ENCODE results near the gene TCP11L1. TPM values are rescaled to one million over a fixed set of nuclear protein-coding genes. Genes with fewer than 3 reads are reported as not detected.

TCP11L1 gene
- total RNA-seq, 4 donors from 2014 or later = 33.5 to 73.6 (median 55.4) TPM

DNA sequence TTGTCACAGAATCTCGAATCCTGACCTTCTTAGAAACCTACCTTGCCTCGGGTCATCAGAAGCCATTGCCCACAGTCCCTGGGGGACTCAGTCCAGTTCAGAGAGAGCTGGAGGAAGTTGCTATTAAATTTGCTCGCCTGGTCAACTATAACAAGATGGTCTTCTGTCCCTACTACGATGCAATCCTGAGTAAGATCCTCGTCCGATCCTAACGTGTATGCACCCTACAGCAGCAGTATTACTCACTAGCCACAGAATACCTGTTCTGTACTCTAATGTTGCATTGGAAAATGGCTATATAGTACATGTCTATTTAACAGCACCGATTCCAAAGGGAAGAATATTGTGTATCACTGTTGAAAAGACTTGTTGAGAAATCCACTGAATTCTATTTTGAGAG is 33.1 kb downstream of the TCP11L1 start:
- Histone ChIP-seq H3K36me3 (peaks cover 0 to 100% of the 10 kb centered on the region in 2 donors), H3K9me3 (no peaks in the 10 kb centered on the region), H3K27me3 (no peaks in the 10 kb centered on the region), H3K4me3 (no peak overlapping the region), H3K4me1 (no peaks in the 10 kb centered on the region), H3K27ac (no peak overlapping the region)
- TF ChIP-seq EP300 (IDR thresholded peaks at IDR 0.05) (no peak), CTCF (IDR thresholded peaks at IDR 0.05) (no peak), POLR2A (IDR thresholded peaks at IDR 0.05) (no peak), POLR2AphosphoS5 (IDR thresholded peaks at IDR 0.05) (no peak)
- WGBS, 2 donors (ENCODE audit: low coverage in 1 of 2) = 89 to 94% methylated on average over 7 to 8 of the region's 8 CpGs
- ATAC-seq = no peak

GRCh38 chr11:33083918-33084317 is 44.5 kb downstream of the TCP11L1 start:
- Histone ChIP-seq H3K27me3 (no peaks in the 10 kb centered on the region), H3K27ac (no peak overlapping the region), H3K4me3 (no peak overlapping the region), H3K9me3 (no peaks in the 10 kb centered on the region), H3K4me1 (no peaks in the 10 kb centered on the region), H3K36me3 (peaks cover 0 to 84% of the 10 kb centered on the region in 2 donors)
- ATAC-seq = no peak
- WGBS, 2 donors (ENCODE audit: low coverage in 1 of 2) = 83 to 94% methylated on average over 1 of the region's 1 CpG
- no peak for TF ChIP-seq POLR2AphosphoS5 (IDR thresholded peaks at IDR 0.05)
- no peak for TF ChIP-seq CTCF (IDR thresholded peaks at IDR 0.05)
- TF ChIP-seq POLR2A (IDR thresholded peaks at IDR 0.05) = no peak
- no peak for TF ChIP-seq EP300 (IDR thresholded peaks at IDR 0.05)

DNA sequence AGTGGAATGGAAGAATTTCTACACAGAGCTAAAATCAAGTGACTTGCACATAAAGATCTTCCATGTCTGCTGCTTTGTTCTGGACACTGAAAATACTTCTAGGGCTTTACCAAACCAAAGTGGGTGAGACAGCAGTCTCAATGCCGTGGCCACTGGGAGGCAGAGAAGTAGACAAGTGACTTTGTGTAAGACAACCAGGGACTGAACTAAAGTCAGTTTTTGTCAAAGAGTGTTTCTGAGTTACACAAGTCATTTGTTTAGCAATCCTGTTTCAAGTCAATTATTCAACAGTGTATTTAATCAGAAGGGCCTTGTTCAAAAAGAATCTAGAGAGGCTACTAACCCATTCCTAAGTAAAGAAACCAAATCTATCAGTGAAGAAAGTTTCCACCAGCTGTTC is 46.6 kb downstream of the TCP11L1 start:
- Histone ChIP-seq H3K4me3 (no peak overlapping the region), H3K9me3 (no peaks in the 10 kb centered on the region), H3K4me1 (no peaks in the 10 kb centered on the region), H3K36me3 (peaks cover 0 to 67% of the 10 kb centered on the region in 2 donors), H3K27me3 (no peaks in the 10 kb centered on the region), H3K27ac (no peak overlapping the region)
- 92% methylated on average over 1 of the region's 1 CpG; no CpG with 5 or more reads in 1 of the 2 donors for WGBS, 2 donors (ENCODE audit: low coverage in 1 of 2)
- no peak for ATAC-seq
- TF ChIP-seq POLR2AphosphoS5 (IDR thresholded peaks at IDR 0.05) (no peak), POLR2A (IDR thresholded peaks at IDR 0.05) (no peak), CTCF (IDR thresholded peaks at IDR 0.05) (no peak), EP300 (IDR thresholded peaks at IDR 0.05) (no peak)

DNA sequence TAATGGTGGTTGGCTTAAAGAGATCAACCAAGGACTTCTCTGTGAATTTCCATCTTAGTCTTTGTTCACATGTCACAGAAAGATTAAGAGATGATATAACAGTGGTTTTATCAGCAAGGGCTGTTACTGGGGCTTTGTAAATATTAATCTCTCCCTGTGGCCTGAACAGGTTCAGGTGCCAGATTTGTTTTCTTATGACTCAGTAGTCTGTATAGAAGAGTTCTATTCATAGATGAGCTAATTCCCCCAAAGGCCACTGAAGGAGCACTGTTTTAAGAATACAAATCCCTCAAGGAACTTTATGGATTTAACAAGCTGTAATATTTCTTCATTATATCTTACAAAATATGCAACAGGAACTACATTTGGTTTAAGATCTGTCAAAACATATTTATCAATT is 50.4 kb downstream of the TCP11L1 start:
- peaks cover 0 to 35% of the 10 kb centered on the region in 2 donors for H3K36me3 ChIP-seq
- H3K4me1 ChIP-seq = no peaks in the 10 kb centered on the region
- no peak overlapping the region for H3K4me3 ChIP-seq
- H3K9me3 ChIP-seq = no peaks in the 10 kb centered on the region
- H3K27ac ChIP-seq = no peak overlapping the region
- TF ChIP-seq POLR2A (IDR thresholded peaks at IDR 0.05) = no peak
- TF ChIP-seq CTCF (IDR thresholded peaks at IDR 0.05) = no peak
- TF ChIP-seq POLR2AphosphoS5 (IDR thresholded peaks at IDR 0.05) = no peak
- TF ChIP-seq EP300 (IDR thresholded peaks at IDR 0.05) = no peak
- no peak for ATAC-seq
- H3K27me3 ChIP-seq = no peaks in the 10 kb centered on the region

DNA sequence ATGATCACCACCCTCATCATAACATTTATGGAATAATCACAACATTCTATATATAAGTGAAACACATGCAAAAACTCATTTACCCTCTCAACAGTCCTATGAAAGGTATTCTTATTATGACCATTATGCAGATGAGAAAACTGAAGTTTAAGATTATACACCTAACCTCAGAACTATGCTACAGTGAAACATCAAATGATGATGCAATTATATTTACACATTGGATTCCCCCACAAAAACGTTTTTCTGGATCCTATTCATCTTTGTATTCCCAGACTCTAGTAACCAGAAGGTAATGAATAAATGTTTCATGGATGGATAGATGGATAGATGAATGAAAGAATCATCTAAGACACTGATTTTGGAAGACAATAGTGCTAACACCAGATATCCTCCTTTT is 54.8 kb downstream of the TCP11L1 start:
- H3K36me3 ChIP-seq = peaks cover 0 to 41% of the 10 kb centered on the region in 2 donors
- H3K4me3 ChIP-seq = no peak overlapping the region
- H3K27ac ChIP-seq = no peak overlapping the region
- WGBS, 2 donors (ENCODE audit: low coverage in 1 of 2) = 11 to 23% methylated on average over 1 of the region's 1 CpG
- H3K9me3 ChIP-seq = no peaks in the 10 kb centered on the region
- TF ChIP-seq POLR2AphosphoS5 (IDR thresholded peaks at IDR 0.05) (no peak), POLR2A (IDR thresholded peaks at IDR 0.05) (no peak), CTCF (IDR thresholded peaks at IDR 0.05) (no peak), EP300 (IDR thresholded peaks at IDR 0.05) (no peak)
- ATAC-seq = no peak
- no peaks in the 10 kb centered on the region for H3K4me1 ChIP-seq
- H3K27me3 ChIP-seq = no peaks in the 10 kb centered on the region

All from gastroesophageal sphincter (tissue), 4 donors.